Right lung (tissue), 5 donors: ENCODE data around the gene NOC4L. TPM values are rescaled to one million over a fixed set of nuclear protein-coding genes. Genes with fewer than 3 reads are reported as not detected.

ENCODE experiments used
- DNase-seq, 2 donors: peaks; one replicate each; pipeline ENCODE4 v3.0.0-alpha.2; 2013
- polyA plus RNA-seq, 5 donors: library from polyadenylated mRNA; unstranded; fragments of 120-200 nt; gene quantifications; one replicate each; pipeline versions ENCODE4 v1.2.1 to v1.2.3, GENCODE V29; 2013; ENCODE audit warnings: inconsistent platforms in 1 of 5, low replicate concordance in 1 of 5; ENCODE audit not compliant: insufficient read length in 5 of 5, insufficient read depth in 1 of 5

Gene NOC4L
- polyA plus RNA-seq, 5 donors: 9.3 to 19.7 (median 10.4) TPM

- no peak for DNase-seq
Observed at GRCh38 chr12:132168311-132169031, 24.2 kb downstream of the NOC4L start.

GRCh38 chr12:132169376-132169775, 25.1 kb downstream of the NOC4L start:
- no peak for DNase-seq

GRCh38 chr12:132170094-132170636, 25.9 kb downstream of the NOC4L start:
- no peak for DNase-seq

- no peak for DNase-seq
Observed at GRCh38 chr12:132170637-132171292, 26.5 kb downstream of the NOC4L start.

GRCh38 chr12:132171293-132171967, 27.2 kb downstream of the NOC4L start:
- DNase-seq: no peak

GRCh38 chr12:132171968-132172521, 27.8 kb downstream of the NOC4L start:
- no peak for DNase-seq

- no peak for DNase-seq
Observed at GRCh38 chr12:132172619-132173018, 28.4 kb downstream of the NOC4L start.

GRCh38 chr12:132173135-132174014, 29.1 kb downstream of the NOC4L start:
- no peak for DNase-seq

- DNase-seq: no peak
Observed at GRCh38 chr12:132174015-132174838, 30.0 kb downstream of the NOC4L start.

GRCh38 chr12:132174839-132175490, 30.7 kb downstream of the NOC4L start:
- DNase-seq: no peak

GRCh38 chr12:132175496-132176384, 31.5 kb downstream of the NOC4L start:
- DNase-seq: no peak

- DNase-seq: no peak
Observed at GRCh38 chr12:132176385-132176919, 32.2 kb downstream of the NOC4L start.

GRCh38 chr12:132176920-132177551, 32.8 kb downstream of the NOC4L start:
- no peak for DNase-seq

- DNase-seq: peak in 1 of 2 donors; percentile 39
Observed at GRCh38 chr12:132178316-132178715, 34.1 kb downstream of the NOC4L start.

GRCh38 chr12:132178801-132179401, 34.6 kb downstream of the NOC4L start:
- DNase-seq: no peak

- no peak for DNase-seq
Observed at GRCh38 chr12:132179431-132180362, 35.4 kb downstream of the NOC4L start.
